T-helper 9 cell (primary cell): ENCODE results near the gene DSEL.

Source experiments
- DNase-seq: peaks from one replicate; pipeline ENCODE4 v3.0.0-alpha.2; 2020
- total RNA-seq, 2 donors: gene quantifications; one replicate each; lab custom pipeline; 2026; lab: John Stamatoyannopoulos, UW

Gene DSEL
- 5.9 to 7.5 reads per million in 2 donors for total RNA-seq

DNA sequence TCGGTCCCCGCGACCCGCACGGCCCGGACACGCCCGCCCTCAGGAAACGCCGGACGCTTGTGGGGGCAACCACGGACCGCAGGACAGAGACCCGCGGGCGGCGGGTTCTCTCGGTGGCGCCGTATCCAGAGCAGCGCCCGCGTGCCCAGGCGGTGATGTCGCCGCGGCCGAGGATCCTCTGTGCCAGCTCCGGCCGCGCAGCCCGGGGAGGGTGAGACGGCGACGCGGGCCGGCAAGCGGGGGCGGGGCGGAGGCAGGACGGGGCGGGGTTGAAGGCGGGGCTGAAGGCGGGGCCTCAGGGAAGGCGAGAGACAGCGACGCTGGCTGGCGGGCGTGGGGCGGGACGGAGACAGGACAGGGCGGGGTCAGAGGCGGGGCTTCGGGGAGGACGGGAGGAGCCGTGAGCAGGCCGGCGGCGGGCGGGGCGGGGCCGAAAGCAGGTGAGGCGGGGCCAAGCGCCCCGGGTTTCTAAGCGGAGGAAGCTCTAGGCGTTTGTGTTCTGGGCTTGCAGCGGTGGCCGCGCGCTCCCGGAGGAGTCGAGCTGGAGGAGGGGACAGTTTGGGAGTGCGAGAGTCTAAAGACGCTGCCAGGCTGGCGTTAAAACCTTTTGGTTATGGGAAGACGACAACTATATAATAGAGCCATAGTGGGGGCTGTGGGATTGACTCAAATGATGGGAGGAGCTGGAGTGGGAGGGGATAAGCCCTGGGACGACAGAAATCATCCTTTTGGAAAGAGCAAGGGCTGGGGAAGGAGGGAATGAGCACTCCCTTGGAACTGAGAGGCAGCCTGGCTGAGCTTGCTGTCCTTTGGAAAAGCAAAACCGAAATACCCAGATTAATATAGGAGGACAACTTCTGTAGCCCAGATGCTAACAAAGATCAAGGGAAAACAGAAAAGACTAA is at the start of gene DSEL:
TSS of gene DSEL (minus strand) at position 182 of the 905 bp plus-strand sequence. CDS start 2,112 bp downstream, outside the sequence.
- DNase-seq = peak; percentile 100

DNA sequence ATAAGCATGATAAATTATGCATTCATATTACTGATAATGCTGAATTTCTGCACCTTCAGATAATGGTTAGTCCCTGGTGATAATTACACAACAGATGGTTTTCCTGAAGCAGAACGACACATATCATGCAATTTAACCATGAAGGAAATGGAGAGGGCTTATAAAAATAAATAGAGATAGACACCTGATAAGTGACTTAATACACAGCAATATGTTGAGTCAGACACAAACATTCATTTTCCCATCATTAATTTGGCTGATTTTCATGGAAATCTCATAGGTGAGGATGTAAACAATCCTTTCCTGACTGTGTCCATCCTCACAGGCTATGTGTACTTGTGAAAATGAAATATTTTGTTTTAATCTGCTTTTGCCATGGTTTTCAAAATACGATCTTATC is 36.9 kb upstream of the DSEL start:
- no peak for DNase-seq

DNA sequence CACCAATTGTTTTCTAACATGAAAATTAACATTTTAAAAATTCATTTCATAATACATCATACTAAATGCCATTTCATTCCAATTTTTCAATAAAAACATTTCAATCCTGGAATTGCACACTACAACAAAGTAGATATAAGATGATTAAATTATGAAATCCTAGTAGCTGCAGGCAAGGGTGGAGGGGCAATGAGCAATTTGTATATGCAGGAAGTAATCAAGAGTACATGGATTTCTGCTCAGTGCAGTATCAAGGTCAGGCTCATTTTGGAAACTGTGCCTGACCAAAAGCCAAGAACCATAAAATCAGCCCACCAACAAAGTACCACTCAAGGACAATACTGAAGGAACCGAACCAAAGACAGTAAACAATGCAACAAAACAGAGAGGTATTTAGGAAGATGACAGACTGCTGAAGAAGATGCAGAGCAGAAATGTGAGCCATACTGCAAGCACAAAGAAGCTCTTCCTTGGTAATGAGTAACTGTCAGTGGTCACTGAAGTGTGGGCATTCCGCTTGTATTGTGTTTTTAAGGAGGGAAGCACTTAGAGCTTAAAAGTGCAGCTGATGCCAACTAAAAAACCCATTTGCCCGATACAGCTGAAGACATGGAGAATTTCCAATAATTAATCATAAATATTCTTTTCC is 34.5 kb upstream of the DSEL start:
- no peak for DNase-seq

DNA sequence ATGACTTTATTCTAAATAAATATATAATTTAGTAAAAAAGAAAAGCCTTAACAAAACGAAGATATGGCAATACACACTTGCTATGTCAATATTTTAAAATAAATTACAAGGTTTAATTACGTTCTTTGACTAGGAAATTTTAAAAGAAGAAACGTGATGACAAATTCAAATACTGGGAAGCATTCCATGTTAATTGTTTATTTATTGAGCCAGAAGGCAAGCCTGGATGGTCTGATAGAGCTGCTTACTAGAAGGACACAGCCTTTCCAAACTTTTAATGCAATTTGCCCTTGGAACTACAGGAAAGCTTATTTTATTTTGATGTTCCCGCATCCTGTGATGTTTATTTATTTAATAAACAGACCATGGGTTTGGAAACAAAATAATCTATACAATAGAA is 33.4 kb upstream of the DSEL start:
- no peak for DNase-seq

DNA sequence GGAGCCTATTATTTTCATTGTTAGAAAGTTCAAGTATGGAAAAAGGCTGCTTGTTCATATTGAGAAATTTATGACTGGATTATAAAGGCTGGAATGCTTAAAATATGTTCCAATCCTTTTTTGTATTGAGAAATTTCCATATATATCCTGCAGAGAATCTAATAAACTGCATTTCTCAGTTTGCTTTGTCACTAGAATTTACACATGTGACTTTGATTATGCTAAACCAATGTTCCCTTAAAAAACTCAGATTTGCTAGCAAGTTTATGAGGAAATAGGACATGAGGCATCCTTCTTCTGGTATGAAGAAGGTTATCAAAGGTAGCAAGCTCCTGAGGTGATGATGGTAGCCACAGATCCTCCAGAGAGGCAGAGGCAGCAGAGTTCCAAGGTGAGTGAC is 29.2 kb upstream of the DSEL start:
- no peak for DNase-seq

DNA sequence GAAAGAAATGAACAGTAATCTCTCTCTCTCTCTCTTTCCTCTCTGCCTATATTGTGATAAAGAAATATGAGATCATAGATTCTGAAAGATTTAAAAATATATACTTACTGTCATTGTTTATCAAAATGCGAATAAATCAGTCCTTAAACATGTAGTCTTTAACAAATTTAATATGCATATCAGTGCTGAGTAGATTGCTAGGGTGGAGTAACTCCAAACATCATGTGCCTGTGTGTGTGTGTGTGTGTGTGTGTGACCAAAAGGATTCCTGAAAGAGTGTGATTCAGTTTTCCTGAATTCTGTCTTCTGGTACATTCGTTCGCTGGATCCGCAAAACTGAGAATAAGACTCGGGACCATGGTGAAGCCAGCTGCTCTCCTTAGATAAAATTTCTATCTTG is 24.0 kb upstream of the DSEL start:
- no peak for DNase-seq

DNA sequence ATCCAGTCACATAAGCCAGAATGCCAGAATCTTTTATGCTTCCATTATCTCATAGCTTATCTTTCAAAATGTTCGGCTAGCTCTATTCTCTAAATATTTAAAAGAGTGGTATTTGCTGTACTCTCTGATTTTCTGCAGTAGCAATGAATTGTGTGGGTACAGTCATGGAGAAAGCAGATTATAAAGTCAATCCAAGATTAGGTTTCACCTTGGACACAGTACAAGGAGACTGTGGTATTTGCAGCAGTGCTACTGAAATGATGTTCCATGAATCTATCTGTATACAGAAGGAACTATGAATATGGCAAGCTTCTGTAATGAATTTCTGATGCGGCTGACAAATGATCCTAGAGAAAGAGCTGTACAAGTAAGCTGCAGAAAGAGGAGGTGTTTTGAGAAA is 15.4 kb upstream of the DSEL start:
- no peak for DNase-seq

DNA sequence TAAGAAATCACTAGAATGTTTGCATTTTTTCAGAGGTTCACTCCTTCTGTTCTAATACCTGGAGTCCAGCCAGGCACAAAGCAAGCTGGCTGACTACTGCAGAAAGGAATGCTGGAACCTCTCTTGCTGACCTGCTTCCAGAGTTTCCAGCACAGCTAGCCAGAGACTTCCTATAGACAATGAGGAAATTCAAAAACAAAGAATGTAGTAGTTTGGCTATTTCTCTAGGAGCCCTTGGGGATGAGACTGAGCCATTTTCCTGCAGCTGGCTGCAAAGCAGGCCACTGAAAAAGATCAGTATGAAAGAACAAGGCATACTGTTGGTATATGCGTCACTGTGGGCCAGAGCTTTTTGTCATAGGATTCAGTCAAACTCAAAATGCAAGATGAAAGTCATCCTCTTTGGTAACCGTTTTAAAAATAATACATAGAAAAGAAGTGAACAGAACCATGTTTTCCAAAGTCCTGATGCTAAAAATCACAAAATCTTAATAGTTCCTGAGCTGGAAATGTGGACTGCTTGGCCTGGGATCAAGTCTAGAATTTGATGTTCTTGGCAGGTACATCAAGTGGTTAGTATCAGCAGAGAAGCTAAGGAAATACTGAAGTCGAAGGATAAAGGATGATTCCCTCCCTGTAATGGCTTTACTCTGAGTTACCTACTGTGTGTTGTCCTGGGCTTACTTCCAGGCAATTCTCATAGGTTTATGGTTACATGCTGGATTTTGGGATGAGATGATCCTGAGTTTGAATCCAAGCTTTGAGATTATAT is 9.0 kb upstream of the DSEL start:
- no peak for DNase-seq

DNA sequence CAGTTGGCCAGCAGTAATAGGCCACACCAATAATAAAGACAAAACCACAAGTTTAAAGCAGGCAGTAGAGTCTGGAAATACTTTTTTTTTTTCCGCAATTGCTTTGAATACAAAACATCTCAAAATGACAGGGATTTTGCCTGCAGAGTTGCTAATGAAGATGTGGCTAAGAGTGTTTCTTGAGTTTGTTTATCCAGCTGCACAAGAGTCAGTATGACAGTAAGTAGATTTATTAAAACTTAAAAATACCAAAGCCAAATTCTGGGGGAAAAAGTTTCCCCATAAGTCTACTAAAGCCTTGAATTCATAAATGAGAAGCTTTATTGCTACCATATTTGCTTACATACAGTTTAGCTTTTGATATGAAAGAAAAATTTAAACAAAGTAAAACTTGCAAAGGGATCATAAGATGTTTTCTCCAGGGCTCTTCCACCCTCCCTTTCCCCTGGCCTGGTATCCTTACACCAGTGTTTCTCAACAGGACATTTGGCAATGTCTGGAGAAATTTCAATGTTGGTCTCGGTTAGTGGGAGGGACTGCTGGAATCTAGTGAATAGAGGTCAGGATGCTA is 3.9 kb upstream of the DSEL start:
- no peak for DNase-seq

DNA sequence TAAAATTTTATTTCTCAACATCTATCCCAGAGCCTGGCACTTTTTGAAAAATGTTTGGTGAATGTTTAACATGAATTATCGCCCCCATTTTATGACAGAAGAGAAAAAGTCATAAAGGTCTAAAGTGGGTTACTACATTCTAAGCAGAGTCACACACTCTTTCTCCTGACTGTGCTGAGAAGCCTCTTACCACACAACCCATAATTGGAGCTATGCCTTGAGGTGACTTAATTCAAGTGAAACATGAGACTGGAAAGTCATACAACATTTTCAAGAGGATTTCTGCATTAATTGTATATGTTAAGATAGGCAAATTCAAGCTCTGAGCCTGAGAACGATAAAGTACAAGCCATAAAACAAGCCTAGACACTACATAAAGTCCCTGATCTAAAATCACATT is 3.1 kb upstream of the DSEL start:
- DNase-seq = no peak

DNA sequence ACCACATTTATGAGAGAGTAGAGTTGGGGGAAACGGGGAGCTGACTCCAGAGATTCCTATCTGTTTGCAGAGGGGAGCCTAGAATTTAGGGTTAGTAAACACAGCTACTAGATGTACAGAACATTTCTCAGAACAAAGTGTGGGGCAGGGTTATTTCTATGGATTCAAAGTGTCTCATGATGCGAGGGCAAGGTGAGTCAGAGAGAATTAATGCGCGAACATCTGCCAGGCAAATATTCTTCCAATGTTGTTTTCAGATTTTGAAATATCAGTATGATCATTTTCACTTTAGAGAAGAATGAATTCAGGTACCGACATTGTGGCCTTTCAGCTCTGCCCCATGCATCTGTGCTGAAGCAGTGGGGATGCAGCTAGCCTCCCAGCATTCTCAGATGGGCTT is 2.0 kb upstream of the DSEL start:
- no peak for DNase-seq

DNA sequence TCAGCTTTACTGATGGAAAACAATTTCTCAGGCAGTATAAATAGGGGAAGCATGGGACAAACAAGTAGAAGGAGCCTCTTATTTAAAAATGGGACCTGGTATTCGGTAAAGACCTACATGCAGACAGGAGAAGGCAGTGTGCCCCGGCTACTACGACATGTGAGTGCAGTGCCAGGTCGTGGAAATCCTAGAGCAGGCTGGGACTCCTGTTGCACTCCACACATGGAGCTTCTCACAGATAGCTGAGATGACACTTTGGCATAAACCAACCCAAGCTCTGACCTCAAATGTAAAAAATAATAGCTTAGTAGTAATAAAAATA is 885 bp upstream of the DSEL start:
- peak; percentile 2 for DNase-seq

DNA sequence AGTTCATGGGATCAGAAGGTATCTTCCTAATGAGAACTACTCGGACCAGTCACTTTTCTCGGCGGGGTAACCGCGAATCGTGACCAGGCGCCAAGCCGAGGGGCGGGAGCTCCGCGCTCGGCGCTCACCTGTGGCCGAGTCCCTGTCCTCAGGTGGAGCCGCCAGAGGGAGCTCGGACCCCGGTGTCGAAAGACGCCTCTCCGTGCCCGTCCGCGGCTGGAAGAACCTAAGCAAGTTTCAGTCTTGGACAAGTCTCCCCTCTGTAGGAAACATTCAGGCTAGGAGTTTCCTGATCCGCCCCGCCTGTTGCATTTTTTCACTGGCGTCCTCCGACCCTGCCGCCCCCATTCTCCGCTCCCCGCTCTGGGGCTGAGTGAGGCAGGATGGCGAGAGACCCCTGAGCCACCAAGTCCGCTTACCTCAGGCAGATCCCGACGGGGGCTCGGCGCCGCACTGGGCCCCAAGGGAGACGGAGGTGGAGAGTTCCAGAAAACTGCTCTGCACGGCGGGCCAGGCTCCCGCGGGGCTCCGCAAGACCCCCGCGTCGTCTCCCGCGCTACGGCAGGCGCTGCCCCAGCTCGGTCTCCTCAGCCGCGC is 480 bp downstream of the DSEL start:
- DNase-seq = peak; percentile 44

DNA sequence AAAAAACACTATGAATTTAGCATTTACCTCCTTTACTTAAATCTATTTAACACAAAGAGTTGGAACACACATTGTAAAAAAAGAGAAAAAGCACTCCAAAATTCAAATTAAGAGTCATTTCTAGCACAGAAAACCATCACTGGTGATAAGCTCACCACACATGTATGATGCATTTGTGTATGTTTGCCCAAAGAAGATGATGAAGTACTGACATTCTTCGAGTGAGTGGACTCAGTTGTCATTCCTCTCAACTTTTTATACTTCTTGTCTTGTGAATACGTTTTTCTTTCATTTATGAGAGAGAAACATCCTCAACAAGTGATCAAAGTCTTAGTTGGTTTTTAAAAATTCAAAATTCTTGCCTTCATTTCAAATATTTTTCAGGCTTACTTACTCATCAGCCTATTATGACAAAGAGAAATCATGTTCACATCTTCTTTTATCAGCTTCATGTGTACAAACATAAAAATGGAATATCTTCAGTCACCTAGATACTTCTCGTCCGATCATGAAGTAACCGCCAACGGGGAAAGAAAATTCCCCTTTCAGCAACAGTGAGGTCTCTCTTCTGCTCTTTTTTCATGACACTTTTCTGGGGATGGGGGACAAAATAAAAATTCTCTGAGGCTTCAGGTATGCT is 1.5 kb downstream of the DSEL start:
- DNase-seq = no peak

DNA sequence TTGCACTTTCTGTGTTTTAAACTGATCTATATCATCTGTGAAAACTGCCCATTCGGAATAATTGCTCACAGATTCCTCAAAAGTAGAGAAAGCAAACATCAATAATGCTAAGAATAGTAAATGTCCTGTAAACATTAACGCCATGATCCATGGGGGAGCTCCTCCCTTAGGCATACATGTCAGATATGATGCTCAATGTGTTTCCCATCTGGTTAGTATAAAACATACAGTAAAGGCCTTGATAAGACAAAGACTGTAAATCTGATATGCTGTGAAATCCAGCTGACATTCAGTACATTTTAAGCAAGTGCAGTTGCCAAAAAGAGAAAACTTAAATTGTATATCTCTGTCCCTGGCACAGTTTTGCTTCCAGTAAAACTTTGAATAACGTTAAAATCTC is 2.1 kb downstream of the DSEL start:
- DNase-seq = no peak

DNA sequence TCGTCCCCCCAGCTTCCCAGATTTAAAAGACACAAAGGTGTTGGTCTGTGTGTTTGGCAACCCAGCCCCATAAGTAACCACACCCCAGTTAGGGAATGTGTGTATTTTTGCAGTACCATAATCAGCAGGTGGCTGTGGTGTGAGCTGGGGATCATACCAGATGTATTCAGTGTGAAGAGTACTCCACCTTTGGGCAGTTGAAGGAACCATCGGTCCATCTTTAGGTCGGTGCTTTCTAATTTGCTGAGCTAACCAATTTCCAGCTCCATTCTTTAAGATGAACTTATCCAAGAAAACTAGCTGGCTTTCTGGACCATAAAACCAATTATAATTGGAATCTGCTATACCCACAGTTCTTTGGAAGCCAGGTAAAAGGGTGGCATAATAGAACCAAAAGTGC is 3.2 kb downstream of the DSEL start:
- no peak for DNase-seq

DNA sequence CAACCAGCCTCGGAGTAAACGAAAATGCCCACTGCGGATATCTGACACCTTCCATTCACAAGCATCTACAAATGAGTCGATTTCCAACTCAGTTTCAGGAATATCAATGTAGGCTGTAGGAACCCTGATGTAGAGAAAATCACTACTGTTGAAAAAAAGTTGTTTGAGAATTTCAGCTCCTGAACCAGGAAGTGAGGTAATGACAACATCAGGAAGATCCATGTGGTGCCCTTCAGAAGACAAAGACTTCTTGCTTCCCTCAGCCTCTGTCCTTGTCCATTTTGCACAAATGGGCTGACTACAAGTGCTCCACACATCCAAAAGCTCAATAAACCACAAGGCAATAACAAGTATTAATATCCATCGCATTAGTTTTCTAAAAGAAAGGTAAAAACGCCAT is 4.7 kb downstream of the DSEL start:
- DNase-seq = no peak

DNA sequence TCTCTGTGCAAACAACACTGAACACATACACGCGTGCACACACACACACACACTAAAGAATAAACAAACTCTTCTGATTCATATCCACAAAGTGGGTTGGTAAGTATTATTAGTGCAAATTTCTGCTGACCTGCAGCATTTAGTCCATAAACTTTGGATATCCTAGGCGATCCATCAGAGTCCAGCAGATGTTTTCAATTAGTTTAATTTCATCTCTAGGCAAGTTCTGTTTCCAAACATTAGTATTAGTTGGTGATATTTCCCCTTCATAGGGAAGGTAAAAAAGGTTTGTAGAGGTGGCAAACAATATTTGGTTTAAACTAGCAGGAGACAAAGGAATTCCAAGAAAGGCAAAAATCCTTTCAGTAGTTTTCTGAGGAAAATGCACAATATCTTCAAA is 5.7 kb downstream of the DSEL start:
- DNase-seq = no peak

DNA sequence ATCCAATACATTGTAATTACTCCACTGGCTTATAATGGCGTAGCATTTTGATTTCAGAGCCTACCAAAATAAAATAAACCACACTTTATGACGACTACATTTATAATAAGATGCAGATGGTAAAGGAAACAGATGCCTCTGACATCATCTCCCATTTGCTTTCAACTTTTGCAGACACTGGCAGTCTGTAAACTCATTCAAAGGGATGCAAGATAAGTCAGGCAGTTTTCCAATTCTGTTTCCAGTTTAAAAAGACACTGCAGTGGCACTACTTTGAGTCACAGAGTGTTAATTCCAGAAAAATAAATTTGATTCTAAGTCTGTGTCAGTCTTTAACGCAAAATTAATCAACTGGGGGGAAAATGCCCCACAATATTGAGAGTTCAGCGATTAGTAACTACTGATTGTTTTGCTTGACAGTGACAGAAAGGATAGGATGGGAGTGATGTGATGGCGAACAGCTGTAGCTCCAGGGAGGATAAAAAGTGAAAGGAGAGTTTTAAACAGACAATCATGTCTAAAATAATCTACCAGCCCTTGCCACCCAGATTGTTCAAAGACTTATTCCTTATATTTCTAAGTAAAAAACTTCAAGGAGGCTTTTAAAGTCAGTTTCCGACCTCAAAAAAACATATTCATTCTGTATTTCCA is 6.7 kb downstream of the DSEL start:
- DNase-seq = no peak

DNA sequence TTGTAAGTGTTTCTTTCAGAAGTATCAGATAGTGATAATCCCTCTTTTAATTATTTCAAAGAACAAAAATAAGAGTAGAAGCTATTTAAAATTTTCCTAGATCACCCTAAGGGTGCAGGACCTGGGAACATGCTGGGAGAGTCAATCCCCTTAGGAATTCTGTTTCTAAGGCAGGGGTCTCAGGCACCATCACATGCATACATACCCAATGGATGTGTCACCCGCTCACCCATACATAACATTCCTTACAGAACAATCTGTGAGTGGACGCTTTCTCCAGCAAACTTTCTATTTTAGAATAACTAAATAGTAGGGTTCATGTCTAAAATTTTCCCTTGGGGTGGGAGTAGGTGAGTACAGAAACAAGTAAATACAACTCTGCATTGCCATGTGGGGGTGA is 8.4 kb downstream of the DSEL start:
- no peak for DNase-seq

DNA sequence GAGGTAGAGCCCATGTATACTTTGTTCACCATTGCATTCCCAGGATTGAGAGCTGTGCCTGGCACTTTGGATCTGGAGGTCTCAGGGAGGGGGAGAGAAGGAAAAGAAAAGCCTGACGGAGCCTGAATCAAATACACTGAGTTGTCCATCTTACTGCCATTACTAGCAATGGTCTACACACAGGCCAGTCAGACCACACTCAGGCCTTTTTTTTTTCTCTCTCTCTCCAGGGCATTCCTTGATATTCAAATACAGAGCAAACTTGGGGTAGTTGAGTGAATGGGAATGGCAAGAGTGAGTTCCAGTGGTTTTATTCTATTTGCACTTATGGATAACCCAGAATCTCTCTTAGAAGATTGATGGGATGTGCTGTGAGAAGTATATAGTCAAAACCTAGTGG is 11.8 kb downstream of the DSEL start:
- no peak for DNase-seq
